ENCODE data around the gene TM7SF2. TPM values are rescaled to one million over a fixed set of nuclear protein-coding genes. Genes with fewer than 3 reads are reported as not detected.

Gene TM7SF2
- total and polyA plus RNA-seq, 2 of the 13 experiments (the other 11 are each of a cell fraction or from before 2014, with no cell fraction given): 56.0 to 66.9 TPM

DNA sequence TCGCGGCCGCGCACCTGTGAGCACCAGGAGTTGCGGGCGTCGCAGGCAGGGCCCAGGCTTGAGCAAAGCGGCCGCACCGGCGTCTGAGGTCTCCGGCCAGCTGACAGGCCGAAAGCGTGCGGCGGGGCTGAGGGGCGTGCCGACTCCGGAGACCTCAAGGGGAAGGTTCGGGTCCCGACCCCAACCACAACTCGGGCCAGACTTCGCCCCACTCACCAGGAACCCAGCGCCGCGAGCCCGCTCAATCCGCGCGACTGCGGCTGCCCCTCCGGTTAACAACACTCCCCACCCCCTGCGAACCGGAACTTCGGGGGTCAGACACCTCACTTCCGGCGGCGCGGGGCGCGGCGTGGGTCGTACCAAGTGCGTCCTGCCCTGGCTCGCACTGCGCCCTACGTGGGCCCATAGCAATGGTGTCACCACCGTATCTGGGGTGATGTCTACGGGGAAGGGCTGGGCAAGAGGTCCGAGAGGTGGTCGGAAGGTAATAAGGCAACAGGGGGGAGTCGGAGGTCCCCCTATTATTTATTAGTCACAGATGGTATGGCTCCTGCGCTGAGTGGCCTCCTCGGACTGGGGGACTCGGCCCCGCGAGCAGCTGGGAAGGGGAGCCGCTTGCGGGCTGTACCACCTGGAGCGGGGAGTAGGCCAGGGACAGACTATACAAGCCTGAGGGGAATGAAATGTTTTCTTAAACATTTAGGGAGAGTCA lies 22.7 kb downstream of the TM7SF2 start, which contains the start of gene SYVN1 (continued):
- TF ChIP-seq, protein P1, sequence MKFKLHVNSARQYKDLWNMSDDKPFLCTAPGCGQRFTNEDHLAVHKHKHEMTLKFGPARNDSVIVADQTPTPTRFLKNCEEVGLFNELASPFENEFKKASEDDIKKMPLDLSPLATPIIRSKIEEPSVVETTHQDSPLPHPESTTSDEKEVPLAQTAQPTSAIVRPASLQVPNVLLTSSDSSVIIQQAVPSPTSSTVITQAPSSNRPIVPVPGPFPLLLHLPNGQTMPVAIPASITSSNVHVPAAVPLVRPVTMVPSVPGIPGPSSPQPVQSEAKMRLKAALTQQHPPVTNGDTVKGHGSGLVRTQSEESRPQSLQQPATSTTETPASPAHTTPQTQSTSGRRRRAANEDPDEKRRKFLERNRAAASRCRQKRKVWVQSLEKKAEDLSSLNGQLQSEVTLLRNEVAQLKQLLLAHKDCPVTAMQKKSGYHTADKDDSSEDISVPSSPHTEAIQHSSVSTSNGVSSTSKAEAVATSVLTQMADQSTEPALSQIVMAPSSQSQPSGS (CRISPR knock-in tag; IDR thresholded peaks at IDR 0.05): no peak
- TF ChIP-seq ZNF782 (CRISPR knock-in tag; IDR thresholded peaks at IDR 0.05; ENCODE audit: borderline replicate concordance) (peak; percentile 61; the same call in 1 of the 2 replicates), ZNF496 (CRISPR knock-in tag; IDR thresholded peaks at IDR 0.05; ENCODE audit: insufficient replicate concordance) (no peak), NR1H2 (CRISPR knock-in tag; IDR thresholded peaks at IDR 0.05; ENCODE audit: borderline replicate concordance, low read depth) (no peak), SALL1 (CRISPR knock-in tag; IDR thresholded peaks at IDR 0.05) (peak; percentile 84), RNF2 (conservative IDR thresholded peaks at IDR 0.05; ENCODE audit: low read depth) (no peak), KLF15 (CRISPR knock-in tag; IDR thresholded peaks at IDR 0.05; ENCODE audit: borderline replicate concordance) (no peak), ZMYM2 (CRISPR knock-in tag; IDR thresholded peaks at IDR 0.05) (no peak), POLR2AphosphoS5 (IDR thresholded peaks at IDR 0.05; ENCODE audit: low read depth, low read length) (peak; percentile 86), TCF7 (IDR thresholded peaks at IDR 0.05; ENCODE audit: low read depth) (no peak), ZNF670 (CRISPR knock-in tag; IDR thresholded peaks at IDR 0.05; ENCODE audit: borderline replicate concordance) (no peak; the same call in 1 of the 2 replicates), NR2F6 (IDR thresholded peaks at IDR 0.05) (no peak; the same call in 1 of the 2 replicates), NR2F6 (CRISPR knock-in tag; IDR thresholded peaks at IDR 0.05) (peak; percentile 66)
- TF ChIP-seq, protein P2, sequence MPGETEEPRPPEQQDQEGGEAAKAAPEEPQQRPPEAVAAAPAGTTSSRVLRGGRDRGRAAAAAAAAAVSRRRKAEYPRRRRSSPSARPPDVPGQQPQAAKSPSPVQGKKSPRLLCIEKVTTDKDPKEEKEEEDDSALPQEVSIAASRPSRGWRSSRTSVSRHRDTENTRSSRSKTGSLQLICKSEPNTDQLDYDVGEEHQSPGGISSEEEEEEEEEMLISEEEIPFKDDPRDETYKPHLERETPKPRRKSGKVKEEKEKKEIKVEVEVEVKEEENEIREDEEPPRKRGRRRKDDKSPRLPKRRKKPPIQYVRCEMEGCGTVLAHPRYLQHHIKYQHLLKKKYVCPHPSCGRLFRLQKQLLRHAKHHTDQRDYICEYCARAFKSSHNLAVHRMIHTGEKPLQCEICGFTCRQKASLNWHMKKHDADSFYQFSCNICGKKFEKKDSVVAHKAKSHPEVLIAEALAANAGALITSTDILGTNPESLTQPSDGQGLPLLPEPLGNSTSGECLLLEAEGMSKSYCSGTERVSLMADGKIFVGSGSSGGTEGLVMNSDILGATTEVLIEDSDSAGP (CRISPR knock-in tag; IDR thresholded peaks at IDR 0.05; ENCODE audit: borderline replicate concordance): peak; percentile 86; the same call in 1 of the 2 replicates
- TF ChIP-seq, protein P3, sequence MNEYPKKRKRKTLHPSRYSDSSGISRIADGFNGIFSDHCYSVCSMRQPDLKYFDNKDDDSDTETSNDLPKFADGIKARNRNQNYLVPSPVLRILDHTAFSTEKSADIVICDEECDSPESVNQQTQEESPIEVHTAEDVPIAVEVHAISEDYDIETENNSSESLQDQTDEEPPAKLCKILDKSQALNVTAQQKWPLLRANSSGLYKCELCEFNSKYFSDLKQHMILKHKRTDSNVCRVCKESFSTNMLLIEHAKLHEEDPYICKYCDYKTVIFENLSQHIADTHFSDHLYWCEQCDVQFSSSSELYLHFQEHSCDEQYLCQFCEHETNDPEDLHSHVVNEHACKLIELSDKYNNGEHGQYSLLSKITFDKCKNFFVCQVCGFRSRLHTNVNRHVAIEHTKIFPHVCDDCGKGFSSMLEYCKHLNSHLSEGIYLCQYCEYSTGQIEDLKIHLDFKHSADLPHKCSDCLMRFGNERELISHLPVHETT (CRISPR knock-in tag; conservative IDR thresholded peaks at IDR 0.05): peak; percentile 94
- TF ChIP-seq, protein P4, sequence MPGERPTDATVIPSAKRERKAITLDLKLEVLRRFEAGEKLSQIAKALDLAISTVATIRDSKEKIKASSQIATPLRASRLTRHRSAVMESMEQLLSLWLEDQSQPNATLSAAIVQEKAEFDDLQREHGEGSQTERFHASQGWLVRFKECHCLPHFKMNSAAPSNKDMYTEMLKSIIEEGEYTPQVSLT (CRISPR knock-in tag; IDR thresholded peaks at IDR 0.05; ENCODE audit: borderline replicate concordance, low read depth): no peak
- TF ChIP-seq, protein P5, sequence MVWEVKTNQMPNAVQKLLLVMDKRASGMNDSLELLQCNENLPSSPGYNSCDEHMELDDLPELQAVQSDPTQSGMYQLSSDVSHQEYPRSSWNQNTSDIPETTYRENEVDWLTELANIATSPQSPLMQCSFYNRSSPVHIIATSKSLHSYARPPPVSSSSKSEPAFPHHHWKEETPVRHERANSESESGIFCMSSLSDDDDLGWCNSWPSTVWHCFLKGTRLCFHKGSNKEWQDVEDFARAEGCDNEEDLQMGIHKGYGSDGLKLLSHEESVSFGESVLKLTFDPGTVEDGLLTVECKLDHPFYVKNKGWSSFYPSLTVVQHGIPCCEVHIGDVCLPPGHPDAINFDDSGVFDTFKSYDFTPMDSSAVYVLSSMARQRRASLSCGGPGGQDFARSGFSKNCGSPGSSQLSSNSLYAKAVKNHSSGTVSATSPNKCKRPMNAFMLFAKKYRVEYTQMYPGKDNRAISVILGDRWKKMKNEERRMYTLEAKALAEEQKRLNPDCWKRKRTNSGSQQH (CRISPR knock-in tag; IDR thresholded peaks at IDR 0.05; ENCODE audit: low read depth): peak; percentile 79
- TF ChIP-seq, protein P6, sequence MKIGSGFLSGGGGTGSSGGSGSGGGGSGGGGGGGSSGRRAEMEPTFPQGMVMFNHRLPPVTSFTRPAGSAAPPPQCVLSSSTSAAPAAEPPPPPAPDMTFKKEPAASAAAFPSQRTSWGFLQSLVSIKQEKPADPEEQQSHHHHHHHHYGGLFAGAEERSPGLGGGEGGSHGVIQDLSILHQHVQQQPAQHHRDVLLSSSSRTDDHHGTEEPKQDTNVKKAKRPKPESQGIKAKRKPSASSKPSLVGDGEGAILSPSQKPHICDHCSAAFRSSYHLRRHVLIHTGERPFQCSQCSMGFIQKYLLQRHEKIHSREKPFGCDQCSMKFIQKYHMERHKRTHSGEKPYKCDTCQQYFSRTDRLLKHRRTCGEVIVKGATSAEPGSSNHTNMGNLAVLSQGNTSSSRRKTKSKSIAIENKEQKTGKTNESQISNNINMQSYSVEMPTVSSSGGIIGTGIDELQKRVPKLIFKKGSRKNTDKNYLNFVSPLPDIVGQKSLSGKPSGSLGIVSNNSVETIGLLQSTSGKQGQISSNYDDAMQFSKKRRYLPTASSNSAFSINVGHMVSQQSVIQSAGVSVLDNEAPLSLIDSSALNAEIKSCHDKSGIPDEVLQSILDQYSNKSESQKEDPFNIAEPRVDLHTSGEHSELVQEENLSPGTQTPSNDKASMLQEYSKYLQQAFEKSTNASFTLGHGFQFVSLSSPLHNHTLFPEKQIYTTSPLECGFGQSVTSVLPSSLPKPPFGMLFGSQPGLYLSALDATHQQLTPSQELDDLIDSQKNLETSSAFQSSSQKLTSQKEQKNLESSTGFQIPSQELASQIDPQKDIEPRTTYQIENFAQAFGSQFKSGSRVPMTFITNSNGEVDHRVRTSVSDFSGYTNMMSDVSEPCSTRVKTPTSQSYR (CRISPR knock-in tag; IDR thresholded peaks at IDR 0.05; ENCODE audit: borderline replicate concordance): peak; percentile 72; the same call in 1 of the 2 replicates

All from HepG2 (cell line).